ENCODE results near the gene EDN2. TPM values are rescaled to one million over a fixed set of nuclear protein-coding genes. Genes with fewer than 3 reads are reported as not detected.

The EDN2 gene
- total RNA-seq, 3 donors from 2014 or later (not counting 1 experiment from before 2014, with no cell fraction given): 0.29 to 0.93 (median 0.64) TPM

GRCh38 chr1:41532206-41532975 is 47.9 kb upstream of the EDN2 start:
- Histone ChIP-seq H3K9me3 (ENCODE audit: control insufficient read depth, insufficient read depth, low read length) (peaks cover 6% of the 10 kb centered on the region), H3K4me3 (ENCODE audit: low read length) (no peak overlapping the region), H3K27me3 (ENCODE audit: control insufficient read depth, insufficient read depth, low read length) (no peaks in the 10 kb centered on the region), H3K4me1 (ENCODE audit: control insufficient read depth, insufficient read depth, low read length) (no peaks in the 10 kb centered on the region), H3K27ac (ENCODE audit: low read length) (no peak overlapping the region), H3K36me3 (ENCODE audit: control insufficient read depth, insufficient read depth, low read length) (no peaks in the 10 kb centered on the region)
- Mint-ChIP-seq H3K4me3 (peak overlapping the region; percentile 17), H3K27me3 (ENCODE audit: low read depth in 2 of 2) (no peaks in the 10 kb centered on the region), H3K27ac (peak overlapping the region; percentile 16 to 48), H3K9me3 (peaks cover 3 to 6% of the 10 kb centered on the region in 2 donors), H3K4me1 (peaks cover 18 to 42% of the 10 kb centered on the region in 2 donors), H3K36me3 (no peaks in the 10 kb centered on the region)
- intact Hi-C loops (cut with micrococcal nuclease): no loop called here
- 87% methylated on average over 8 of the region's 8 CpGs for WGBS (ENCODE audit: insufficient coverage)
- TF ChIP-seq CTCF (IDR thresholded peaks at IDR 0.05): no peak
- DNase-seq: no peak
- no peak for ATAC-seq

GRCh38 chr1:41530411-41530810 is 45.9 kb upstream of the EDN2 start:
- Mint-ChIP-seq H3K36me3 (no peaks in the 10 kb centered on the region), H3K27me3 (ENCODE audit: low read depth in 2 of 2) (no peaks in the 10 kb centered on the region), H3K9me3 (peaks cover 6 to 8% of the 10 kb centered on the region in 2 donors), H3K4me1 (peaks cover 12 to 42% of the 10 kb centered on the region in 2 donors), H3K4me3 (no peak overlapping the region), H3K27ac (peak overlapping the region; percentile 64 to 83)
- WGBS (ENCODE audit: insufficient coverage): 95% methylated on average over 4 of the region's 5 CpGs
- no peak for ATAC-seq
- peaks cover 10% of the 10 kb centered on the region for H3K9me3 ChIP-seq (ENCODE audit: control insufficient read depth, insufficient read depth, low read length)
- no peak overlapping the region for H3K4me3 ChIP-seq (ENCODE audit: low read length)
- DNase-seq: no peak
- intact Hi-C loops (cut with micrococcal nuclease): no loop called here
- H3K4me1 ChIP-seq (ENCODE audit: control insufficient read depth, insufficient read depth, low read length): no peaks in the 10 kb centered on the region
- H3K27me3 ChIP-seq (ENCODE audit: control insufficient read depth, insufficient read depth, low read length): no peaks in the 10 kb centered on the region
- no peak overlapping the region for H3K27ac ChIP-seq (ENCODE audit: low read length)
- TF ChIP-seq CTCF (IDR thresholded peaks at IDR 0.05): no peak
- H3K36me3 ChIP-seq (ENCODE audit: control insufficient read depth, insufficient read depth, low read length): no peaks in the 10 kb centered on the region

GRCh38 chr1:41529621-41530395 is 45.3 kb upstream of the EDN2 start:
- H3K36me3 ChIP-seq (ENCODE audit: control insufficient read depth, insufficient read depth, low read length): no peaks in the 10 kb centered on the region
- no peaks in the 10 kb centered on the region for H3K4me1 ChIP-seq (ENCODE audit: control insufficient read depth, insufficient read depth, low read length)
- TF ChIP-seq CTCF (IDR thresholded peaks at IDR 0.05): no peak
- peaks cover 12 to 42% of the 10 kb centered on the region in 2 donors for H3K4me1 Mint-ChIP-seq
- no peak for DNase-seq
- H3K4me3 ChIP-seq (ENCODE audit: low read length): no peak overlapping the region
- H3K4me3 Mint-ChIP-seq: no peak overlapping the region
- peaks cover 10% of the 10 kb centered on the region for H3K9me3 ChIP-seq (ENCODE audit: control insufficient read depth, insufficient read depth, low read length)
- intact Hi-C loops (cut with micrococcal nuclease): no loop called here
- no peaks in the 10 kb centered on the region for H3K27me3 Mint-ChIP-seq (ENCODE audit: low read depth in 2 of 2)
- H3K27me3 ChIP-seq (ENCODE audit: control insufficient read depth, insufficient read depth, low read length): no peaks in the 10 kb centered on the region
- H3K9me3 Mint-ChIP-seq: peaks cover 6 to 8% of the 10 kb centered on the region in 2 donors
- ATAC-seq: no peak
- 96% methylated on average over 23 of the region's 23 CpGs for WGBS (ENCODE audit: insufficient coverage)
- H3K27ac Mint-ChIP-seq: peak overlapping the region; percentile 64 to 83
- no peaks in the 10 kb centered on the region for H3K36me3 Mint-ChIP-seq
- H3K27ac ChIP-seq (ENCODE audit: low read length): no peak overlapping the region
